Spleen (tissue), 7 donors: ENCODE results near the gene B4GALT3.

Source experiments
- CTCF ChIP-seq, 11 experiments: fragments of 200-600 bp in 7 of 11; fragments of 450-650 bp in 4 of 11; sonication (generic) in 4 of 11; IDR thresholded peaks in 8 of 11; conservative IDR thresholded peaks in 3 of 11; 1 replicate in 7 of 11; 2 replicates in 4 of 11; pipeline versions ENCODE4 v1.4.0 to v1.8.0; 2016 to 2021; ENCODE audit warnings: antibody characterized with exemption in 11 of 11, inconsistent platforms in 4 of 11, mild to moderate bottlenecking in 1 of 11
- POLR2A ChIP-seq, 3 donors: fragments of 450-650 bp; IDR thresholded peaks; one replicate each; pipeline ENCODE4 v1.5.1; 2017; ENCODE audit warnings: antibody characterized with exemption in 3 of 3, mild to moderate bottlenecking in 1 of 3
- POLR2AphosphoS5 ChIP-seq, 3 donors: sonication (generic); formaldehyde crosslinking; IDR thresholded peaks; one replicate each; pipeline ENCODE4 v1.5.1; 2017; ENCODE audit warnings: antibody characterized with exemption in 3 of 3
- donor health status: DM: no; HTN: no; CAD: no; lungs with moderate emphysema.
- donor health status: DM: no; HTN: no; CAD: no.
- donor health status: DM: no; HTN: no; CAD: no.

DNA sequence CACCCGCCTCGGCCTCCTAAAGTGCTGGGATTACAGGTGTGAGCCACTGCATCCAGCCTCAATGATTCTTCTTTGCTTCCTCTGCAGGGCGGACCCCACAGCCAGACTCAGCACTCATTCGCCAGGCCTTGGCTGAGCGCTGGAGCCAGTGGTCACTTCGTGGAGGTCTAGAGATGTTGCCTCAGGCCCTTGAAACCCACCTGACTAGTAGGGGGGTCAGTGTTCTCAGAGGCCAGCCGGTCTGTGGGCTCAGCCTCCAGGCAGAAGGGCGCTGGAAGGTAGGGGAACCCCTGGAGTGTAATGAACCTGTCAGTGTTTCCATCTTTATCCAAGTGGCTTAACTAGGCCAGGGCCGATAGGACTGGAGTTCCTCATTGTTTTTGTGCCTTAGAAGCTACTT lies 8.4 kb downstream of the B4GALT3 start:
- TF ChIP-seq POLR2A (IDR thresholded peaks at IDR 0.05) (no peak), CTCF (IDR thresholded peaks at IDR 0.05 in 8 of 11, conservative IDR thresholded peaks at IDR 0.05 in 3 of 11) (no peak), POLR2AphosphoS5 (IDR thresholded peaks at IDR 0.05) (peak in 2 of 3 donors; percentile 8 to 11)
